Dermis lymphatic vessel endothelial cell (primary cell): ENCODE data around the gene SNIP1. TPM values are rescaled to one million over a fixed set of nuclear protein-coding genes. Genes with fewer than 3 reads are reported as not detected.

Experiments used
- total RNA-seq: library from RNA; depleted of rRNA; stranded (reverse); fragments of >200 nt; gene quantifications from 2 replicates; pipeline ENCODE4 v1.2.1, GENCODE V29; 2014

SNIP1 gene, protein sequence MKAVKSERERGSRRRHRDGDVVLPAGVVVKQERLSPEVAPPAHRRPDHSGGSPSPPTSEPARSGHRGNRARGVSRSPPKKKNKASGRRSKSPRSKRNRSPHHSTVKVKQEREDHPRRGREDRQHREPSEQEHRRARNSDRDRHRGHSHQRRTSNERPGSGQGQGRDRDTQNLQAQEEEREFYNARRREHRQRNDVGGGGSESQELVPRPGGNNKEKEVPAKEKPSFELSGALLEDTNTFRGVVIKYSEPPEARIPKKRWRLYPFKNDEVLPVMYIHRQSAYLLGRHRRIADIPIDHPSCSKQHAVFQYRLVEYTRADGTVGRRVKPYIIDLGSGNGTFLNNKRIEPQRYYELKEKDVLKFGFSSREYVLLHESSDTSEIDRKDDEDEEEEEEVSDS
- total RNA-seq: 13.8 and 15.3 TPM in 2 replicates

DNA sequence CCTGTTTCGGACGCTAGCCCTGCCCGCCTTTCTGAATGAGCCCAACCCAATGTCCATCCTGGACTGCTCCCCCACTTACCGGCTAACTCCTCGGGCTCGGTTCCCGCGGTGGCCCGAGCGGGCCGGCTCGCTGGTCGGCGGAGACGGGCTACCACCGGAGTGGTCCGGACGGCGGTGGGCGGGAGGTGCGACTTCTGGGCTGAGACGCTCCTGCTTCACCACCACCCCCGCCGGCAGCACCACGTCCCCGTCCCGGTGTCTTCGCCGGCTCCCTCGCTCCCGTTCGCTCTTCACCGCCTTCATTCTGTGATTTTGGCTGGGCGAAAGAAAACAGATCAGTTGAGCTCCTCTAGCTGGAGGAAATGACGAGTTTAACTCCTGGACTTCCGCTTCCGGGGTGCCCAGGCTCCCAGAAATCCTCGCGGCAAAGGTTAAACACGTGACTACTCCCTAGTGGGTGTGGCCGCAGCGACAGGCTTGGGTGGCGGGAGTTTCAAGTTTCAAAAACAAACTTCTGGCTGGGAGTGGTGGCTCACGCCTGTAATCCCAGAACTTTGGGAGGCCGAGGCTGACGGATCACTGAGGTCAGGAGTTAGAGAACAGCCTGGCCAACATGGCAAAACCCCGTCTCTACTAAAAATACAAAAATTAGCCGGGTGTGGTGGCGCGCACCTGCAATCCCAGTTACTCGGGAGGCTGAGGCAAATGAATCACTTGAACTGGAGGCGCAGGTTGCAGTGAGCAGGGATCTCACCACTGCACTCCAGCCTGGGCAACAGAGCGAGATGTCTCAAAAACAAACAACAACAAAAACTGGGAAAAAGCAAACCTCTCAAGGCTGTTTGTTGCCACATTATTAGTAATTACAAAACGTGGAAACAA, at the start of gene SNIP1:
Gene SNIP1, minus strand, starts transcription at position 367 of the 882 bp plus-strand sequence. Its CDS starts 64 bp downstream, at position 303.

DNA sequence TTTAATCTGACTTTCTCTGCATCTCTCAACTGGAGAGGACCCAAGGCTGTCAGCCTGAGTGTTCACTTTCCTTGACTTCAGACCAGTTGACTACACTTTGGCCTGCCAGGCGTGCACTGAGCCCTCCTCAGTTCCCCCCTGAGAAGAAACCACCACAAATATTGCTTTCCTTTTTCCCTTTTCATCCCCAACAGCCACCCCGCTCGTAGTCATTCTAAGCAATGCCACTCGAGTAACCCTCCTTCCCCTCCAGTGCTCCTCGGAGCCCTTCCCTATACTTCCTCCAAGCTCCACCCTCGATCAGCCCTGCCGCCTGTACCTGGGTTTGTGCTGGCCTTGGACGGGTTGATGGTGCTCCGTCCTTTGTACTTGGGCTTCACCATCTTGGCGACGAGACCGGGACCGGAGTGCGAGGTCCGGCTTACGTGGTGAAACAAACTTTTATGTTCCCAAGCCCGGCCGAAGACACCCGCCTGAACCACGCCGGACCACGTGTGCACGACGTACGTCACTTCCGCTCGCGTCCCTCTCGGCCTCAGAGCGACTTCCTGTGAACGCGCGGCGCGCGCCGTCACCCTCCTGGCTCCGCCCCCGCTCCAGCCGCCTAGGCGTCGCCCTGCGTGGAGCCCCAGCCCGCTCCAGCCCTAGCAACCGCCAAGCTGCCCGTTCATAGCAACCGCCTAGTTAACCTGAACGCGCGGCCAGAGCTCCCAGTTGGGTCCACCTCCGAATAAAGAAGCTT, 41.5 kb upstream of the SNIP1 start, which contains the start of gene GNL2:
Gene GNL2, minus strand, starts transcription at position 498 of the 742 bp plus-strand sequence. Its CDS starts 115 bp downstream, at position 383.

DNA sequence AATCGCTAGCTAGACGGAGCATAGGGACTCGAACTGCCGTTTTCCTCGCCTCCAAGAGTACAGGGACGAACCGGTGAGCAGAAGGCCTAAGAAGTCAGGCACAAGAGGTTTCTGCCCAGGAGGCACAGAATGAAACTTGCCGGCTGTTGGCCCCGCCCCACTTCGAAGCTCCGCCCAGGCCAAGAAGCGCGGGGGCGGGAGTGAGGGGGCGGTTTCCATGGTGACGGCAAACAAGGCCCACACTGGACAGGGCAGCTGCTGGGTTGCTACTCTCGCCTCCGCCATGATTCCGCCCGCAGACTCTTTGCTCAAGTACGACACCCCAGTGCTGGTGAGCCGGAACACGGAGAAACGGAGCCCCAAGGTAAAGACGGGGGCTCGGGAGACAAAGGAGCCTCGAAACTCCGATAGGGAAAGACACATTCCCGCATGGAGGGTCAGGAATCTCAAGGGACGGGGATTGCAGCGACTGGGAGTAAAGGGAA, 2.7 kb upstream of the SNIP1 start, which contains the start of gene DNALI1:
Gene DNALI1, plus strand, starts transcription at position 229 of the 485 bp plus-strand sequence. Its CDS starts 55 bp downstream, at position 284.

DNA sequence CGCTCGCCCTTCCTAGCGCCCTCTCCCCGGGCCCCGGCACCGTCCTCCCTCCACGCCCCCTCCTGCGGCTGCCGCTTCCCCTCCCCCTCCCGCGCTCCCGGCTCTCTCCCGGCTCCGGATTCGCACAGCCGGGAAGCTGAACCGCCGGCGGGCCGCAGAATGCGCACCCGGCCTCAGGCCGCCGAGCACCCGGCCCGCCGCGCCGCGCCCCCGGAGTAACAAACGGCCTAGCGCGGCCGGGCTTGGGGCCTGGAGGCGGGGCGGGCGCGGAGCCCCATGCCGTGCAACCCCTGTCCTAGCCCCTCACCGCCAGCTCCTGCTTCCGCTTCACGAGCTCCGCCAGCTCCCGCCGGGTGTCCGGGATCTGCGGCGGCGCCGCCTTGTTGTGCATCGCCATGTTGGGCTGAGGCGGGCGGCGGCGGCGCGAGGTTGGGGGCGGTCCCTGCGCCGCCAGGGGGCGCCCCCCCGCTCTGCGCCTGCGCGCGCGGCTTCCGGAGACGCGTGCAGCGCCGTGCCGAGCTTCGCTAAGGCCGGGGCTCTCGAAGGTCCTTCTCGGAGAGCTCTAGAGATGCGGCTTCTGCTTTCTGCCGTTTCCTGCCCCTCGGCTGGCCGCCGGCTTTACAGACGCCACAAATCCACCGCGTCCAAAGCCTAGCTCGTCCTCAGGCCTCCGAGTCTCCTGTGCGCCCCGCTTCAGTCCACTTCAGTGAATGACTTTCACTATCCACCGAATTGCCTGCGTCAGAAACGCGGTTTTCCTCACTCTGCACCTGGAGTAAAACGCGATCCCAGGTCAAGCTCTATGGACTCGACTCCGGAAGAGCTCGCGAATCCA, 39.5 kb downstream of the SNIP1 start, which contains the start of gene MEAF6:
Gene MEAF6, minus strand, starts transcription at position 417 of the 835 bp plus-strand sequence. Its CDS starts 20 bp downstream, at position 397.

Other genes with a start within 250 kb of the SNIP1 start
- gene ZC3H12A, start 79.7 kb downstream of the SNIP1 start, total RNA-seq: 1.8 and 2.5 TPM in 2 replicates
- gene MEAF6, start 39.5 kb downstream of the SNIP1 start, total RNA-seq: 41.9 and 49.6 TPM in 2 replicates
- gene DNALI1, start 2.6 kb upstream of the SNIP1 start, total RNA-seq: 0.26 and 0.65 TPM in 2 replicates
- 45.3 and 58.6 TPM in 2 replicates for gene GNL2, start 41.6 kb upstream of the SNIP1 start, total RNA-seq
- gene RSPO1, start 80.6 kb upstream of the SNIP1 start, total RNA-seq: not detected in 2 replicates
- gene CDCA8, start 138.2 kb upstream of the SNIP1 start, total RNA-seq: 1.2 and 1.5 TPM in 2 replicates
- gene EPHA10, start 210.8 kb upstream of the SNIP1 start, total RNA-seq: under 0.01 TPM in 2 replicates
- gene MANEAL, start 239.6 kb upstream of the SNIP1 start, total RNA-seq: 0.54 and 0.69 TPM in 2 replicates